HG02884 (cell line): Measurements from ENCODE around the gene HOXC11.

Experiments
- ATAC-seq: cut with Tn5 transposase; IDR thresholded peaks from one replicate; pipeline ENCODE4 v1.9.1; 2021; ENCODE audit warnings: mild to moderate bottlenecking, moderate library complexity; ENCODE audit not compliant: unreplicated experiment

HOXC11 gene

GRCh38 chr12:53971686-53972085 is 1.2 kb upstream of the HOXC11 start:
- no peak for ATAC-seq

DNA sequence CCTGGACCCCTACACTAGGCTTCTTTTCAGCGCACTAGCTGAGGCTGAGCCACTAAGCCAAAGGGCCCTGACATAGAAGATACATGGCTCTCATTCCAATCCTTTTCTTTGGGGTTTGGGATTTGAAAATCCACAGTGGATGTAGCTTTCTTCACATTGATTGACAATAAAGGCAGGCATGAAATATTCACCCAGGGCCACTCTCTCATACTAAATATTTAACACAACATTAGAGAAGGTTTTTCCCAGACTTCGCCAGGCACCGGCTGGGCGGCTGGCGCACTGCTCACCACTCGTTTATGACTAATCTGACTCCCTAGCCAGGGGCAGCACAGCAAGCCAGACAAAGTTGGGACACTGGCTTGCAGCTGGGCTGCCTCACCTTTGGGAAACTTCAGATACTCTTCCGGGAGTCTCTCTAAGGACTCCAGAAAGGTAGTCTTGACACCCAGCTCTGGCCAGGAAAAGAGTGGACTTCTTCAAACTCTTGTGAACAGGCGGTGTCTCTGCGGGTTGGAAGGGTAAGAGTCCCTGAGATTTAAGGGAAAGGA is 699 bp upstream of the HOXC11 start:
- no peak for ATAC-seq

GRCh38 chr12:53973236-53974042 is 513 bp downstream of the HOXC11 start:
- ATAC-seq = no peak

DNA sequence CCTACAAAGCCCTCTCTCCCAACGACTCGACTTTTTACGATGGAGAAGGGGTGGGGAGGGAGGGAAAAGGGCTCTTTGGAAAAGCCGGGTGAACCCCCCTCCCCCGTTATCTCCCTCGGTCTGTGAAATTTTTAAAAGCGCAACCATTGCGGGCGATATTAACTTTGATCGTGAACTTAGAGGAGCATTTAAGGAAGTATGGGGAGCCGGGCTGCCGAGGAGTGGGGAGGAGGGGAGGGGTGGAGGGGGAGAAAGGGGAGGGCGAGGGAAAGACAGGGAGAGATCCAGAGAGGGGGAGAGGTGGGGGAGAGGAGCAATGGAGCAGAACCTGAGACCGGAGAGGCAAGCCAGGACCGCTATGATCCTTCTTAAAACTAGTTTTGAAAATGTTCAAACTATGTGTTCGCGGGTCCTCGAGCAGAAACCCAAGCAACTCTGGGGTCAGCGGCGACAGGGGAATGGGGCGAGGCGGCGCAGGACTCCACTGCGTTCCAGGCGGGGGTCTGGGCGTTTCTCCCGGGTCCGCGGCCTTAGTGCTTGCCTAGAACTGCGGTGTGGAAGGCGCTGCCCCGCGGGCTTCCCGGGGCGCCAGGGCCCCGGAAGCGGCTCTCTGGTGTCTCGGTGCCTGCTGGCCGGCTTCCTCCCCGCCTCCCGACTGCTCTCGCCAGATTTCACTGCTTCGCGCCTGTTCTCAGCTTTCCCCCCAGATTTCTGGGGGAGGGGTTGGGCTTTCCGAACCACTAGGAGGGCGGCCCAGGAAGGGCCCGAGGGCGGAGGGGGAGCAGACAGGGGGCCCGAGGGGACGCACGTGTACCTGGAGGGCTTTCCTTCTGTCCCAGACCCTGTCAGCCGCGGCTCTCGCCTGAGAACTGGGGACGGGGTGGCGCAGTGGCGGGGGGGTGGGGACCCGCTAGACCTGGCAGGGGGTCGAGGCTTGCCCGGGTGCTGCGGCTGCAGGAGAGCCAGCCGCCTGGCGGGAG is 1.4 kb downstream of the HOXC11 start, which contains the start of gene HOTAIR:
Gene HOTAIR (minus strand): TSS at position 871 of the 980 bp plus-strand sequence.
- ATAC-seq = no peak

DNA sequence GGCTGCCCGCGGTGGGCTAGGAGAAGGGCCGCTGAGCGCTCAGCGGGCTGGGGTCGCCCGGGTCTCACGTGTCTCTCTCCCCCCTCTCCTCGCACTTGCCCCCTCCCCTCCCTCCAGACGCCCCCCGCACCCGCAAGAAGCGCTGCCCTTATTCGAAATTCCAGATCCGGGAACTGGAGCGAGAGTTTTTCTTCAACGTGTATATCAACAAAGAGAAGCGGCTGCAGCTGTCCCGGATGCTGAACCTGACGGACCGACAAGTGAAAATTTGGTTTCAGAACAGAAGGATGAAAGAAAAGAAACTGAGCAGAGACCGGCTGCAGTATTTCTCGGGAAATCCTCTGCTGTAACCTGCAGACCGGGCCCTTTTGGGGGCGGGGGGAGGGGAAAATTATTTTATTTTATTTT is 2.1 kb downstream of the HOXC11 start:
- ATAC-seq = no peak

DNA sequence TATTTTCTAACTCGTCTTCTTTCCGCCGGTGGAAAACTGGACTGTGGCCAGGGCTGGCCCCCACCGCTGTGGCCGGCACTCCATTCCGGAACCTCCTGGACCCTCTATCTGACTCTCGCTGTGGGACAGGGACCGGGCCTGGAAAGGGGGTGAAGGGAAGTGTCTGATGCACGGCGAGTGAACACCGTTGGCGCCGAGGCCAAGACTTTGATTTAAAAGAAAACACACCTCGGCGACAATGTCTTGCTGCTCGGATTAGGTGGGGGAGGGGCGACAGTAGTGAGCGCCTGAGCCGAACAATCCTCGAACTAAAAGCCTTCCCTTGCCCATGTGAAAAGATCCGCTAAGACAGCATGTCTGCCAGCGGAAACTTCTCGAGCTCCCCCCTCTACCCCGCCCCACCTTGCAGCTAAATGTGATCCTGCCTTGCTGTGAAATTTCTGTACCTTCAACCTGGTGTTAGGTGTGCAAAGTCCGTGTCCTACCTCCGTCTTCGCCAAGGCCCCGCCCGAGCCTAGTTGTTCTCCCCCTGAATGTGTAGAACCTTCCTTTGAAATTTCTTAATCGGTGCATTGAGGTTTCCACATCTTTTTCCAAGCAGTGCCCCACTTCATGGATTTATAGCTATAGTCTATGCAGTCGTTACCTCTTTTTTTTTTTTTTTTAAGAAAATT is 2.7 kb downstream of the HOXC11 start:
- ATAC-seq = no peak

DNA sequence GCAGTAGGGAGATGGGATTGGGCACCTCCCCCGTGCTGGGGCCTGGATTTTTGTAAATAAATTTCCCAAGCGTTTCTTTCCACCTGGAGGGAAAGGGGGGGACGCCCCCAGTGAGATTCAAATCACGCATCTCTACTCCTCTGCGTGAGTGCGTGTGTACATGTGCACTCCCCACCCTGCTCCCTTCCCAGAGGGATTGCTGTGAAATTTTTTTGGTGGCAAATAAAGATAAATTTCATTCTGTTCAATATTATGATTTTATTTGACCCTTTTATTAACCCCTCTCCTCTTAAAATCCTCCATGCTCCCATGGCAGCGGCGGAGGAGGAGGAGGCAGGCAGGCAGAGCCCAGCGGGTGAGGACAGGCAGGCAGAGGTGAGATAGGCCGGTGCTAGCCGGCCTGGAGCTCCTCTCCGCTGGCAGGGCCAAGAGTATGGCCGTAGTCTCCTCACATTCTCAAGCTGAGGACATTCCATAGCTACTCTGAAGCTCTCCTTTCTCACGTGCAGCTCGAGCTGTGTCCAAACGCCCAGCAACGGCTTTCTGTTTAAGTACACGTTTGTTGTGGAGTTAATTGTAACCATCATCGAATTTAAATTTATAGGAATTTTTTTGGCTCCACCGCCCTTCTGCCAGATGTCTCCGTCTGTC is 3.4 kb downstream of the HOXC11 start:
- ATAC-seq = no peak

DNA sequence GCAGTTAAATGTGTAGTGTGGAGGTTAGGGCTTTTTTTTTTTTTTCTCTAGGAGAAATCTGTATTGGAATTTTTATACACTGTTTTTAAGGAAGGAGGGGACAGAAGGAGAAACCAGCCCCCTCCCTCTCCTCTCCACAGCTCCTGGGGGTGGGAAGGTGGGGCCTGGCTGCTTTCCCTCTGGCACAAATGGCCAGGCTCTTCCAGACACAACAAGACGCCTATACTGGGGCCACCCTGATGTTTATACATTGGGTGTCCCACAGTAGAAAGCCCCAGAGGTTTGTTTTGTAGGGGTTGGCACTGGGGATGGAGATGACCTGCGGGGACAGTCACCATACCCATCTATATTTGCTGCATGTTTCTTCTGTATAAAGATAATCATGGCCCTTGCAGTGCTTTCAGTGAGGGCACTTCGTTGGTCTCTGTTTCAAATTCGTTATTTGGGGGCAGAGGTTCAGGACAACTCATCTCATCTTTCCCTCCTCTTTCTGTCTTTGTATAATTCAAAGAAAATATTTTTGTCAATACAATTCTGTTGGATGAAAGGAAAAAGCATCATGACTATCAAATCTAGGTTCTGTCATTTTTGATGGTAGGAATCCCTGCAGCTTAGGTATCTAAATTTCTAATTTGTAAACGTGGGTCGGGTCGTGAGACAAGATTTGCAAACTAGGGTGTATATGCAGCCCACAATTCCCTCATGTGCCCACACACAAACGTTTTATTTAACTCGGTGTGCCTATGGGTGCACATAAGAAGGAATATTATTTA is 4.1 kb downstream of the HOXC11 start:
- no peak for ATAC-seq

DNA sequence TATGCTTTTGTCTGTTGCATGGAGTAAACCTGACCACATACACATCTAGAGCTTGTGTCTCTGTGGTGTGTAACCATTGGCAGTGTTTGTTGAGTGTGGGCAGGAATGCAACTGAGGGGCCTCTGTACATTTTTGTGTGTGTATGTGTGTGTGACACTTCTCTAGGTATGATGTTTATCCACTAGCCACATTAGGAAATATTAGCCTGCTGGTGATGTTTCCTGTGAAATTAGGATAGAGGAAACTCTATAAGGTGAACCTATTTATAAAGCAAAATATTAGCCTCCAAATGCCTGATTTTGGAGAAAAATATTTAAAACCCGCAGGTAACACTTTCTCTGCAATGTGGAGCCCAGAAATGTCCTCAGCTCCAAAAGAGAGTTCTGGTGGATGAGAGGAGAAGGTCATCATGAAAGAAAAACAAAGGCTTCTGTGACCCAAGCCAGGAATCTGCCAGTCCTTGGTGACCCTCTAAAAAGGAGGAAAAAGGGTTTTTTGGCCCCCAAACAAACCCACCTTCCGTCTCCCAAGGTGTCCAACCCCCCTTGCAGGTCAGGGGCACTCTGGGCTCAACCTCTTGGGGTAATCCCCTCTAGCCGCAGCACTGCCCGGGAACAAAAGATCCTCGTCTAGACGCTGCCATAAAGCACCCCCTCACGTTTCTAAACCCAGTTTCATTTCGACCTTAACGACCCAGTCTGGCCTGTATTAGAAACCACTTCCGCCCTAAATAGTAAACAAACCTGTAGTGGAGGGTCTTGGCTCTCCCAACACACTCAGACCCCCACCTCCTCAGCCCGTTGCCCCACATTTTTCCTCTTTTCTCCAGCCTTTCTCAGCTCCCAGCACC is 4.9 kb downstream of the HOXC11 start:
- no peak for ATAC-seq

DNA sequence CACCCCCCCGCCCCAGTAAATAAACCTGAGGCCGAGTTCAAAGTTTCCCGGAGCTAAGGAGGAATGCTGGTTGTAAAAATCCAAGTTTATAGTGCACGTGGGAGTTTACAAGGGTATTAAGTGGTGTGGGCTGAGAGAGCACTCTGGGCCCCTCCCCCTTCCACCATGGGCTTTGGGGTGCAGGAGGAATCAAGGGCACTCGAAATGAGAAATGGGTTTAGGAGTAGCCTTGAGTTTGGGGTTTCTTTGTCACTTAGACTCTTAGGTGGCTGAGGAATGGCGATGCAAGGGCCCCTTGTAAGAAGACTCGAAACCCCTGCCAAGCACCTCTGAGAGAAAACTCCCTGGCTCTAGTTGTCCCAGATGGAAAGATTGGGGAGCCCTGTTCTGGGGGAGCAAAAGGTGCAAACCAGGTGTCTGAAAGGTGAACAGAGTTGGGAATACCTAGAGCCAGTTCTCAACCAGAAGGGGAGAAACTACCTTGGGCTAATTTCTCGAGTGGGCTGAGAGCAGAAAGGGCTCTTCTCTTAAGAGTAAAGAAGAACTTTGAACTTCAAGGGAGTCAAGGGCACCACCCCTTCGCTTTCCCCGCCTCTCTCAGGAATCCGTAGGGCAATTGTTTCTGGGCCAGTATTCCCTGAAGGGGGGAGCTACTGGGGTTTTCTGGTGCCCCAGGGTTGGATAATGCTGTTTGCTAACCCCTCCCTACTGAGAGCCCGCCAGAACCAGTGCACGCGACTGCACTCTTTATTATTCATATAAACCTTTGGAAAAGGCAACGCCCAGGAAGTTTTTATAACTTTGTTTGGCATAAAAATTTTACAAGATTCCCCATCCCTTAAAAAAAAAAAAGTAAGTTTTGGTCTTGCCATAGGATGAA is 5.8 kb downstream of the HOXC11 start:
- ATAC-seq = no peak

GRCh38 chr12:53980104-53980801 is 7.3 kb downstream of the HOXC11 start:
- no peak for ATAC-seq

DNA sequence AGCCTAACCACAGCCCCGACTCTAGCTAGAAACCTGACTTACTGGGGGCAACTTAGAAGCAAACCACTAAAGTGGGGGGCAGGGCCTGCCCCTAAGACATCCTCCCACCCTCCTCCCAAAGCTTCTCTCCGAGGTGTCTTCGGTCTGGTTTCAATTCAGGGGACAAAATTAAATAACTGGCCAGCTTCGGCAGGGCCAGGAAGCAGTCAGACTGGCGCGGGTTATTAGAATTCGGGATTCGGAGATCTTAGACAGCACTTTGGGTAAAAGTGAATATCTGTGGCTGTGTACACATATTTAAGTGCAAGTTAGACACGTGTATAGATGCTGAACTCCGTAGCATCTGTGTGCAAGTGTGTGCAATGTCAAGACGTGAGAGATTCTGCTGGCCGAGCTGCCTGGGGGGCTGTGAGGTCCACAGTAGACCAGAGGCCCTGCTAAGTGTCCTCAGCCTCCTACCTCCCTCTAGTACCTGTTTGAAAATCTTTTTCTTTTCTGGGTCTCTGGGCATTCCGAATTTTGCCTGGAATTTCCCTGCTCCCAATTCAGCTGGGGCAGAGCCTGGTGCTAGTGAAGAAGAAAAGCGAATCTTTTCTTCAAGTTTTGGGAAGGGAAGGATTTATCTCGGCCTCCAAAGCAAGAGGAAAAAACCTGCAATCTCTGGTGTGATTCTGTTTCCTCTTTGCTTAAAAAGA is 8.0 kb downstream of the HOXC11 start:
- ATAC-seq = no peak

DNA sequence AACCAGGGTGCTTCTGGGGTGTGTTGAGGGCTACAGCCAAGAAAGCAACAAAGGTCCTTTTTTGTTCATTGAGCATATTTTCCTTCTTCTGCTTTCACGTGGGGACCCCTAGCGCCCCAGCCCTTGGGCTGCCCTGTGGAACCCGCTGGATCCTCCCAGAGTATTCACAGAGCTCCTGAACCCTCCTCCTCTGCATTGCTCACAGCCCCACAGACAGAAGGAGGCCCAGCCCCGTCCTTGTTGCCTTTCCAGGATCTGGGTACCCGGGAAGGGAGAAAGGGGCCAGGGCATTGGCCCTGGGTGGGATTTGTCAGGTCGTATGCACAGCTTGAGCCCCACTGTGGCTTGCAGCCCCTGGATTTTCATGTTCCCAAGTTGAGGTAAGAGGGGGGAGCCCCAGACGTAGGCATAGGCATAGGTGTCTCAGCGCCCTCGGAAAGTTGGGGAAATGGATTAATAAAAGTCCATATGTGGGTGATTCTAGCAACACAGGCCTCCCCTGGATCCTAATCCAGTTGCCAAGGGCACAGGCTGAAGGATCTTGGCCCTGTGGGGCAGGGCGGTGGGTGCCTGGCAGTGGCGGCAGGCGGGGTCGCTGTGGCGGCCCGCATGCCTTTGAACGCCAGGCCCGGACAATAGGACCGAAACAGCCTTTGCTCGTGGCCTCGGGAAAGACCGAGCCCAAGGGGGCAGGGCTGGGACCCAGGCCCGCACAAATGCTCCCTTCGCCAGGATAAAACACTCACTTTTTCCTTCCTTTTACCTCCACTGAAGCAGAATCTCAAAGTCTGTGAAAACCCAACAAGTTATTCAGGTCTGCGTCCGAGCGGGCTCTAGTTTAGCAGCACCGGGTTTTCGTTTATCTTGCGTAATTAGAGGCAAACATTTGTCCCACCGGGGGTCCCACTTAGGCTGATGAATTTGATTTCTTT is 9.0 kb downstream of the HOXC11 start:
- no peak for ATAC-seq

DNA sequence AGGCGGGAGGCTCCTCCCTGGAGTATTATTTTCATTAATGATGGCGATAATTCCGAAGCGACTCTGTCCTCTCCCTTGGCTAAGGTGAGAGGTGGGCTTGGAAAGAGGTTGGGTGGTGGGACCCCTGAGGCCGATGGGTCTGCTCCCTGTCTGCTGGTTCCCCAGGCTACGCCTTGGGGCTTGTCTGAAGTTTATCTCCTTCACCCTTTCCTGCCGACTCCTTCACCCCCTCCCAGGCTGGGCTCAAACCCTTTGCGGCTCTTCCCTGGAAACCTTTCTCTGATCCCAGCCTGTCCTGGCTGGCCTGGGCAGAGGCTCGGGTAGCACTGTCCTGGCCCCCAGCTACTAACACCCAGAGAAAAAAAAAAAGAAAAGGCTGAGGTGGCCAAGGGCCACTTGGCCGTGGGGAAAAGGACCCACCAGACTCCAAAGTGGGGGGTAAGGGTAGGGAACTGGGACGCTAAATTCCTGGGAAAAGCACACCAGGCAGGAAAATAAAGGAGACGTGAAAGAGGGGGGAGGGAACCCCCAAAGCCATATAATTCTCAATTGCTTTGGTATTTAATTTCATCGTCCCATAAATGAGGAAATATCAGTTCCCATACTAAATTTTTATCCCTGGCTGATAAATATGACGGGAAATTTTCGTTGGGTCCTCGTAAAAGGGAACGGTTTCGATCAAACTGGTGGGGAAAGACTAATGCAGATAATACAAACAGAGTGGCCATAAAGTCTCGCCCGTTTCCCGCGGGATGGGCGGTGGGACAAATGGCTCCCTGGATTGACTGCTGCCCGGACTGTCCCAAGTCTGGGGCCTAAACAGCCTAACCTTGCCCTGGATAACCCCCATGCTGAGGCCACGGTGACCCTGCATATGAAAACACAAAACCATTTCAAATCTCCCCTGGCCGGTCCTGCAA is 10.0 kb downstream of the HOXC11 start:
- ATAC-seq = no peak
